ENCODE measurements around the gene ZNF800.

Gene ZNF800

DNA sequence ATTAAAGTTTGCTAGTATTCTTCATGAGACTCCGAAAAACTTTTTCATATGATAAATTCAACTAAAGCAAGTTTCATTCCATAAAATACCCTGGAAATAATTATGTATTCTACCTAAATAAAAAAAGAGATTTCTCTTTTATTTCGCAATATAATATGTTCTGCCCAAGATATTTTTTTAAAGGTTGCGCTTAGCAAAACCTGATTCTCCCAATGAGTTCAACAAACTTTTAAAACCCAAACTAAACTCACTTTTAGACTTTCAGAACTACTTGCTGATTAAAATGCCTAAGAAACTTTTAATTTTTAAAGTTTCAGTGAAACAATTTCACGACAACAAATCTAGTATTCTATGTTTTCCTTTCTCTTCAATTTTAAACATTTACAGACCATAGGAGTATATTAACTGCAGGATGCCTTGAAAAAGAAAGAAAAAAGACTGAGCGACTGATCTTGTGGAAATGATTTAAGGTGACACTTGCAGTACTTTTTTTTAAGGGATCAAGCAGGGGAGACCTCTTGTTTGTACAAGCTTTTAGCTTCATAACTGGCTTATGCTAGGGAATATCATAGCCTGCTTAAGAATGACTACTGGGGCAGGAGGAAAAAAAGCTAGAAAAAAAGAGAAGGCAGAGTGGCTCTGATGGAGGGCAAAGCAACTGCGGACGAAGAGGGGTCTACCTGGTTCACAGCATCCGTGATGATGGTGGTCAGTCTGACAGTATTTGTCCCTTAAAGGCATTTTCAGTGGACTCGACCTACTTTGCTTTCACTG, 1.5 kb downstream of the ZNF800 start:
- TF ChIP-seq TAF1 (IDR thresholded peaks at IDR 0.05; ENCODE audit: borderline replicate concordance, insufficient read depth, low read length) (no peak), FOXP2 (optimal IDR thresholded peaks at IDR 0.05; ENCODE audit: borderline replicate concordance, extremely low read depth, extremely low read length, insufficient read depth) (no peak), SIN3A (IDR thresholded peaks at IDR 0.05; ENCODE audit: borderline replicate concordance, insufficient read depth, low read length) (no peak), POLR2AphosphoS5 (IDR thresholded peaks at IDR 0.05; ENCODE audit: low read depth, low read length) (no peak)
- TF ChIP-seq, protein P1, sequence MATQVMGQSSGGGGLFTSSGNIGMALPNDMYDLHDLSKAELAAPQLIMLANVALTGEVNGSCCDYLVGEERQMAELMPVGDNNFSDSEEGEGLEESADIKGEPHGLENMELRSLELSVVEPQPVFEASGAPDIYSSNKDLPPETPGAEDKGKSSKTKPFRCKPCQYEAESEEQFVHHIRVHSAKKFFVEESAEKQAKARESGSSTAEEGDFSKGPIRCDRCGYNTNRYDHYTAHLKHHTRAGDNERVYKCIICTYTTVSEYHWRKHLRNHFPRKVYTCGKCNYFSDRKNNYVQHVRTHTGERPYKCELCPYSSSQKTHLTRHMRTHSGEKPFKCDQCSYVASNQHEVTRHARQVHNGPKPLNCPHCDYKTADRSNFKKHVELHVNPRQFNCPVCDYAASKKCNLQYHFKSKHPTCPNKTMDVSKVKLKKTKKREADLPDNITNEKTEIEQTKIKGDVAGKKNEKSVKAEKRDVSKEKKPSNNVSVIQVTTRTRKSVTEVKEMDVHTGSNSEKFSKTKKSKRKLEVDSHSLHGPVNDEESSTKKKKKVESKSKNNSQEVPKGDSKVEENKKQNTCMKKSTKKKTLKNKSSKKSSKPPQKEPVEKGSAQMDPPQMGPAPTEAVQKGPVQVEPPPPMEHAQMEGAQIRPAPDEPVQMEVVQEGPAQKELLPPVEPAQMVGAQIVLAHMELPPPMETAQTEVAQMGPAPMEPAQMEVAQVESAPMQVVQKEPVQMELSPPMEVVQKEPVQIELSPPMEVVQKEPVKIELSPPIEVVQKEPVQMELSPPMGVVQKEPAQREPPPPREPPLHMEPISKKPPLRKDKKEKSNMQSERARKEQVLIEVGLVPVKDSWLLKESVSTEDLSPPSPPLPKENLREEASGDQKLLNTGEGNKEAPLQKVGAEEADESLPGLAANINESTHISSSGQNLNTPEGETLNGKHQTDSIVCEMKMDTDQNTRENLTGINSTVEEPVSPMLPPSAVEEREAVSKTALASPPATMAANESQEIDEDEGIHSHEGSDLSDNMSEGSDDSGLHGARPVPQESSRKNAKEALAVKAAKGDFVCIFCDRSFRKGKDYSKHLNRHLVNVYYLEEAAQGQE (IDR thresholded peaks at IDR 0.05; ENCODE audit: insufficient read depth in 1 of 2, low read depth in 2 of 2, low read length in 2 of 2), result no peak

DNA sequence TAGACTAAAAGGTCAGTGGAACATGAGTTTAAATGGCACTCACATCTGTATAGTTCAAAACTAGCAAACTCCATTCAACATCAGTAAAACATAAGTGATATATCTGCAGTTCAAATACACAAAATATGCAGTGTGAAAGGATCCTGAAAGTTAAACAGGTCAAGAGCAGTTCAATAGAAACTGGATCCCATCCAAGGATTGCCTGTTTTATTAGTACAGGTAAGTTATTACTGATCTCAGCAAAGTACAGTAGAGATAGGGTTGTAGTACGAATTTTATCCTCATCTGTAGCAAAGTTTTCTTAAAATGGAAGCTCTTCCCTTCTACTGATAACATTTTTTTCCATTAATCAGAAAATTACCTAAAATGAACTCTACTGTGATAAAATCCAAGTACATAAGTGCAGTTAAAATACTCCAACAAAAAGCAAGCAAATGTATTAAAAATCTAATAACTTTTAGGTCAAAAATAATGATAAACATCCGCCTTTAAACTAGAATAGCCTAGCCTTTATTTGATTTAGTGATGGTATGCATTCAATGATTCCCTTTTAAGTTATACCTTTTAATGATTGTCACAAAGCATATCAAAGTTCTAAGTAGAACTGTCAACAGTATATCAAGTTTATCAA, 2.2 kb downstream of the ZNF800 start:
- no peak for TF ChIP-seq FOXP2 (optimal IDR thresholded peaks at IDR 0.05; ENCODE audit: borderline replicate concordance, extremely low read depth, extremely low read length, insufficient read depth)
- TF ChIP-seq SIN3A (IDR thresholded peaks at IDR 0.05; ENCODE audit: borderline replicate concordance, insufficient read depth, low read length), result no peak
- TF ChIP-seq, protein P1 (IDR thresholded peaks at IDR 0.05; ENCODE audit: insufficient read depth in 1 of 2, low read depth in 2 of 2, low read length in 2 of 2), result no peak

DNA sequence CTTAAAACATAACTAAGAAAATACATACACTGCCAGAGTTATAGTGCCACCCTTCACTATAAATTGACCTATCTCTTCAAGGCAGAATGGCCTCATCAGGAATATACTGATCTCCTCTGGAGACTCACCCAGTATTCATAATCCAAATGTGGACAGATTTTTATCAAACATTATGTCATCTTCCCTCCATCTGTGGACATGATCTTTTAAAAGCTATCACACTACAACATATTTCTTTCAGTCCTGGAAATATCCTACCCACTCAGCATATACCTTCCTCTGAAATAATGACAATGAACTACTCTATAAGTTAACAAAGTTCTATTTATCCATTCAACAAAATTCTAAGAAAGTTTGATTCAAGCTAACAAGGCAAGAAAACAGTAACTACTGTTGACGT, 3.2 kb downstream of the ZNF800 start:
- TF ChIP-seq FOXP2 (optimal IDR thresholded peaks at IDR 0.05; ENCODE audit: borderline replicate concordance, extremely low read depth, extremely low read length, insufficient read depth) (no peak), POLR2AphosphoS5 (IDR thresholded peaks at IDR 0.05; ENCODE audit: low read depth, low read length) (no peak), SIN3A (IDR thresholded peaks at IDR 0.05; ENCODE audit: borderline replicate concordance, insufficient read depth, low read length) (no peak), TAF1 (IDR thresholded peaks at IDR 0.05; ENCODE audit: borderline replicate concordance, insufficient read depth, low read length) (no peak)
- TF ChIP-seq, protein P1 (IDR thresholded peaks at IDR 0.05; ENCODE audit: insufficient read depth in 1 of 2, low read depth in 2 of 2, low read length in 2 of 2), result no peak

DNA sequence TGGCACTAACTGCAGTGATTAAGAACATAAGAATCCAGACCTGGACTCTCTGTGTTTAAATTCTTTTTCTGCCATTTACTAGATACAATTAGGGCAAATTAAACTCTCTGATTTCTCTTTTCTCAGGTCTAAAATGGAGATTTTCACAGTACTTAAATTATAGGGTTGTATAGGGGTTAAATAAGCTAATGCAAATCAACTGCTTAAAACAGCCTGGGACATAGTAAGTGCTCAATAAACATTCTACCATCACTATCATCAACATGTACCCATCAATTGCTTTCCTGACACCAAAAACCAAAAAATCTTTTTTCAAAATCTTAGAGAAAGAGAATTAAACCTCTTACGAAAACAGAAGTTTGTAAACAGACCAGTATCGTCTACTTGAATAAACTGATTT, 4.5 kb downstream of the ZNF800 start:
- no peak for TF ChIP-seq SIN3A (IDR thresholded peaks at IDR 0.05; ENCODE audit: borderline replicate concordance, insufficient read depth, low read length)
- TF ChIP-seq TAF1 (IDR thresholded peaks at IDR 0.05; ENCODE audit: borderline replicate concordance, insufficient read depth, low read length), result no peak
- TF ChIP-seq, protein P1 (IDR thresholded peaks at IDR 0.05; ENCODE audit: insufficient read depth in 1 of 2, low read depth in 2 of 2, low read length in 2 of 2), result no peak
- no peak for TF ChIP-seq FOXP2 (optimal IDR thresholded peaks at IDR 0.05; ENCODE audit: borderline replicate concordance, extremely low read depth, extremely low read length, insufficient read depth)
- no peak for TF ChIP-seq POLR2AphosphoS5 (IDR thresholded peaks at IDR 0.05; ENCODE audit: low read depth, low read length)

All from PFSK-1 (cell line).